Activated B cell treated with CpG ODN at 0.5 μM for 24 hours (primary cell): ENCODE measurements around the gene AGRN. TPM values are rescaled to one million over a fixed set of nuclear protein-coding genes. Genes with fewer than 3 reads are reported as not detected.

Experiments
- ATAC-seq: fragments of 200-7000 bp; cut with Tn5 transposase; one replicate; pipeline ENCODE4 v1.10.0; 2021; ENCODE audit warnings: low read depth, mild to moderate bottlenecking, moderate library complexity
- CTCF ChIA-PET: fragments of 350-600 bp; sonication (Branson Sonifier 250); formaldehyde crosslinking; loops from one replicate; lab custom pipeline; 2021; ENCODE audit warnings: antibody characterized with exemption; lab: Charles Lee
- POLR2A ChIA-PET: fragments of 350-600 bp; sonication (Branson Sonifier 250); formaldehyde crosslinking; loops from one replicate; lab custom pipeline; 2021; ENCODE audit warnings: antibody characterized with exemption; lab: Charles Lee
- DNase-seq: peaks from one replicate; pipeline ENCODE4 v3.0.0; 2022
- H3K27ac Mint-ChIP-seq: one replicate; pipeline ENCODE4 v1.8.0; 2020; ENCODE audit warnings: mixed read lengths
- H3K27me3 Mint-ChIP-seq: one replicate; pipeline ENCODE4 v1.8.0; 2021; ENCODE audit warnings: mixed read lengths
- H3K36me3 Mint-ChIP-seq: one replicate; pipeline ENCODE4 v1.8.0; 2021; ENCODE audit warnings: low read depth, mixed read lengths
- H3K4me1 Mint-ChIP-seq: one replicate; pipeline ENCODE4 v1.8.0; 2021; ENCODE audit warnings: mixed read lengths
- H3K4me3 Mint-ChIP-seq: one replicate; pipeline ENCODE4 v1.8.0; 2020; ENCODE audit warnings: mild to moderate bottlenecking, mixed read lengths
- H3K9me3 Mint-ChIP-seq: one replicate; pipeline ENCODE4 v1.8.0; 2020; ENCODE audit warnings: mixed read lengths
- CTCF ChIP-seq: fragments of 200-600 bp; IDR thresholded peaks from one replicate; pipeline ENCODE4 v1.8.0; 2022; ENCODE audit warnings: antibody characterized with exemption, mild to moderate bottlenecking
- intact Hi-C: fragments of 100-400 bp; cut with micrococcal nuclease; formaldehyde crosslinking; loops from one replicate; pipeline ENCODE4 v1.15.1; 2024
- total RNA-seq: library from RNA; stranded (reverse); gene quantifications from 2 replicates; pipeline ENCODE4 v1.2.3, GENCODE V29; 2022

The AGRN gene
- 25.8 and 27.1 TPM in 2 replicates for total RNA-seq

- Mint-ChIP-seq H3K9me3 (no peaks in the 10 kb centered on the region), H3K4me1 (peaks cover 8% of the 10 kb centered on the region), H3K27ac (no peak within 1 kb of the TSS), H3K4me3 (peak within 1 kb of the TSS; percentile 72), H3K36me3 (no peaks in the 10 kb centered on the region), H3K27me3 (peaks cover 4% of the 10 kb centered on the region)
- intact Hi-C loops: loop anchor here (1.0 to 2.0 kb wide), 3 partner anchors 17 to 96 kb away; partner anchors contain the start of gene C1orf159
- ChIA-PET CTCF (interaction anchor here (1.0 to 1.4 kb wide), 5 partner anchors 12 to 285 kb away, joined by 3 to 8 read pairs (median 4); no protein-coding TSS in a partner anchor), POLR2A (interaction anchor here (1.1 to 2.0 kb wide), 3 partner anchors 13 to 44 kb away, joined by 5 to 14 read pairs (median 7); no protein-coding TSS in a partner anchor)
- no peak for TF ChIP-seq CTCF
- ATAC-seq (peak; percentile 21), DNase-seq (peak; percentile 59)
These were observed at the start of gene AGRN for GRCh38 chr1:1020000-1020404. TSS of gene AGRN (plus strand) at chr1:1020120. CDS start at chr1:1020173, 53 bp downstream.

DNA sequence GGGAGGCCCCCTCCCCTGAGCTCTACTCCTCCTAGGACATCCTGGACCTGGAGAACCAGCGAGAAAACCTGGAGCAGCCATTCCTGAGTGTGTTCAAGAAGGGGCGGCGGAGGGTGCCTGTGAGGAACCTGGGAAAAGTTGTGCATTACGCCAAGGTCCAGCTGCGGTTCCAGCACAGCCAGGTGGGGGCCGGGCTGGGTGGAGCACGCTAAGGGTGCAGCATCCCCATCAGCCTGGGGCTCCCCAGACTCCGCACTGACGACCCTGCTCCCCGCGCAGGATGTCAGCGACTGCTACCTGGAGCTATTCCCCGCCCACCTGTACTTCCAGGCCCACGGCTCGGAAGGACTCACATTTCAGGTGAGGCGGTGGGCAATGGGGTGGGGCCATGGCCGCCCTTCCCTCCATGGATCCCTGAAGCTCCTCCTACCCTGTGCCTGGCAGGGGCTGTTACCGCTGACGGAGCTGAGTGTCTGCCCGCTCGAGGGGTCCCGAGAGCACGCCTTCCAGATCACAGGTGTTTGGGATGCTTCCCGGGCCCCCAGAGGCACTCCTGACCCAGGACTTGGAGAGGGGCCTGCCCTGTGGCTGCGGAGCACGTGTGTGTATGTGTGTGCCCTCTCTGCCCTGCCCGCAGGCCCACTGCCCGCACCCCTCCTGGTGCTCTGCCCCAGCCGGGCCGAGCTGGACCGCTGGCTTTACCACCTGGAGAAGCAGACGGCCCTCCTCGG is 49.5 kb upstream of the AGRN start:
- DNase-seq (no peak), ATAC-seq (no peak)
- Mint-ChIP-seq H3K4me3 (no peak overlapping the region), H3K9me3 (no peaks in the 10 kb centered on the region), H3K4me1 (peaks cover 6% of the 10 kb centered on the region), H3K27ac (no peak overlapping the region), H3K27me3 (peaks cover 19% of the 10 kb centered on the region), H3K36me3 (no peaks in the 10 kb centered on the region)
- intact Hi-C loops: no loop called here
- TF ChIP-seq CTCF: no peak
- POLR2A ChIA-PET: no interaction called here
- CTCF ChIA-PET: no interaction called here

DNA sequence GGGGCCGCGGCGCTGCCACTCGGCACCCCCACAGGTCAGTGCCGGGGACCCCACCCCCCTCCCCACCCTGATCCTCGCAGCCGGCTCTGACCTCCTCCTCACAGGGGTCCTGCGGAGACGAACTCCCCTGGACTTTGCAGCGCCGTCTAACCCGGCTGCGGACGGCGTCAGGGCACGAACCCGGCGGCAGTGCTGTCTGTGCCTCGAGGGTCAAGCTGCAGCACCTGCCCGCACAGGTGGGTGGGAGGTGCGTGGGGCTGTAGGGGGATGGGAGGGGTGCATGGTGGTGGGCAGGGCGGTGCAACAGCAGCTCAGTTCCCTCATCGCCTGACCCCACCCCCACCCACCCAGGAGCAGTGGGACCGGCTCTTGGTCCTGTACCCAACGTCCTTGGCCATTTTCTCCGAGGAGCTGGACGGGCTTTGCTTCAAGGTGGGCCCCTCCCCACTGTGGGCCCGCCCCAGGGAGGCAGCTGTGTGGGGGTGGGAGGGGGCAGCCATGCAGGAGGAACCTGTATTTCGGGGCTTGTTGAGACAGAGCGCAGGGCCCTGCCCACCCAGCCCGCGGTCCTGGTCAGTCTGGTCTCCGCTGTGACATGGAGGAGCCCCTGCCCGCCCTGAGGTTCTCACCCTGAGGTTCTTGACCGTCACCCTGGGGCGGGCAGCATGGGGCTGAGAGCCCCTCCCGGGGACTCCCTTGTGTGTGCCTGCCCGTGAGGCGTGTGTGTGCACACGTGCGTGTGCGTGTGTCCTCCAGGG is 48.8 kb upstream of the AGRN start:
- H3K4me3 Mint-ChIP-seq: no peak overlapping the region
- CTCF ChIA-PET: no interaction called here
- H3K36me3 Mint-ChIP-seq: no peaks in the 10 kb centered on the region
- peaks cover 8% of the 10 kb centered on the region for H3K4me1 Mint-ChIP-seq
- TF ChIP-seq CTCF: no peak
- DNase-seq (no peak), ATAC-seq (no peak)
- H3K9me3 Mint-ChIP-seq: no peaks in the 10 kb centered on the region
- POLR2A ChIA-PET: no interaction called here
- no peak overlapping the region for H3K27ac Mint-ChIP-seq
- peaks cover 24% of the 10 kb centered on the region for H3K27me3 Mint-ChIP-seq
- intact Hi-C loops: no loop called here

DNA sequence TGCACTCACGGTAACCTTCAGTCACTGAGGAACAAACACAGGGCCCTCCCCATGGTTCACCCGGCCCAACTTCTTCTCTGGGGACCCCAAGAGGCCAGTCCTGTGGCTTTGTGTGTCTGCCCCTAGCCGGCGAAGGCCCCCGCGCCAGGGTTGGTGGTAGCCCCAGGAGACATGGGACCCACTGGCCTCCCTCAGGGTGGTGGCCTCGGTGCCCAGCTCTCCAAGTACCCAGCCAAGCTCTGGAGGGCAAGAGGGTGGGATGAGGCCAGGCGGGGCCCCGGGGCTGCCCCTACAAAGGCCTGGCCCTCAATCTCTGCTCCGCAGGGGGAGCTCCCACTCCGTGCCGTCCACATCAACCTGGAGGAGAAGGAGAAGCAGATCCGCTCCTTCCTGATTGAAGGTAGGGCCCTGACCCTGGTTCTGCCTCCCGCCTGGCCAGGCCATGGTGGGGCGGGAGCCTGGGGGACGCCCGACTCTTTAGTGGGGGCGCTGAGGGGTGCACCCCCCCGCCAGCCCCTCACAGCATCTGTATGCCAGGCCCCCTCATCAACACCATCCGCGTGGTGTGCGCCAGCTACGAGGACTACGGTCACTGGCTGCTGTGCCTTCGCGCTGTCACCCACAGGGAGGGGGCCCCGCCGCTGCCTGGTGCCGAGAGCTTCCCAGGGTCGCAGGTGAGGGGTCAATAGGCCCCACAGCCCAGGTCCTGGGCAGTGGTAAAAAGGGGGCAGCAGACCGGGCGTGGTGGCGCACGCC is 48.0 kb upstream of the AGRN start:
- no peak overlapping the region for H3K4me3 Mint-ChIP-seq
- CTCF ChIA-PET: interaction anchor here (0.6 kb wide), 1 partner anchor 31 kb away, joined by 4 read pairs; no protein-coding TSS in a partner anchor
- H3K27me3 Mint-ChIP-seq: peaks cover 24% of the 10 kb centered on the region
- TF ChIP-seq CTCF: no peak
- no peaks in the 10 kb centered on the region for H3K36me3 Mint-ChIP-seq
- POLR2A ChIA-PET: no interaction called here
- peaks cover 5% of the 10 kb centered on the region for H3K4me1 Mint-ChIP-seq
- H3K9me3 Mint-ChIP-seq: no peaks in the 10 kb centered on the region
- H3K27ac Mint-ChIP-seq: no peak overlapping the region
- no peak for DNase-seq
- intact Hi-C loops: no loop called here
- ATAC-seq: no peak
